A549 (cell line): Measurements from ENCODE around the gene NQO1. TPM values are rescaled to one million over a fixed set of nuclear protein-coding genes. Genes with fewer than 3 reads are reported as not detected.

Experiments used
- ATAC-seq, 2 experiments: fragments of 200-7000 bp in 1 of 2; fragments of >200 bp in 1 of 2; cut with Nextera tagmentation in 1 of 2; cut with Tn5 transposase in 1 of 2; 3 replicates each; pipeline versions ENCODE4 v1.8.0 to v1.9.1; 2018 to 2020; ENCODE audit warnings: mild to moderate bottlenecking in 1 of 2, moderate library complexity in 1 of 2
- CTCF ChIA-PET: fragments of 300-600 bp; sonication (Branson Sonifier 250); formaldehyde crosslinking; extraction: SDS; loops from one replicate; lab custom pipeline; 2021; ENCODE audit warnings: antibody characterized with exemption, inconsistent platforms; lab: Yijun Ruan, JAX
- POLR2A ChIA-PET: fragments of 350-600 bp; formaldehyde crosslinking; extraction: SDS; loops from one replicate; lab custom pipeline; 2021; ENCODE audit warnings: antibody characterized with exemption, inconsistent platforms; lab: Yijun Ruan, JAX
- DNase-seq, 2 experiments: peaks; one replicate each; pipeline versions ENCODE4 v3.0.0 to v3.0.0-alpha.2; 2011 to 2016; ENCODE audit warnings: low read depth in 1 of 2, low spot score in 1 of 2
- FAIRE-seq: peaks from 2 replicates; lab custom pipeline; 2011; peaks lifted over from hg19 to GRCh38; lab: Jason Lieb, UNC
- H3K27ac ChIP-seq, 2 experiments: fragments of >200 bp; sonication (Bioruptor Twin); formaldehyde crosslinking; 3 replicates each; pipeline ENCODE4 v1.5.1; 2016 to 2017
- H3K4me1 ChIP-seq: fragments of >200 bp; sonication (Bioruptor Twin); formaldehyde crosslinking; 3 replicates; pipeline ENCODE4 v1.6.1; 2016
- H3K4me2 ChIP-seq: fragments of >200 bp; sonication (Bioruptor Twin); formaldehyde crosslinking; 3 replicates; pipeline ENCODE4 v1.6.1; 2016
- H3K4me3 ChIP-seq: fragments of >200 bp; sonication (Bioruptor Twin); formaldehyde crosslinking; 3 replicates; pipeline ENCODE4 v1.5.1; 2016
- H3K9me3 ChIP-seq: fragments of >200 bp; sonication (Bioruptor Twin); formaldehyde crosslinking; 3 replicates; pipeline ENCODE4 v1.6.1; 2016
- BCL3 ChIP-seq: fragments of >200 bp; sonication (Bioruptor Twin); formaldehyde crosslinking; IDR thresholded peaks from 3 replicates; pipeline ENCODE4 v1.6.1; 2016
- BHLHE40 ChIP-seq: IDR thresholded peaks from 2 replicates; pipeline ENCODE4 v1.6.1; 2012; ENCODE audit warnings: low read depth, low read length, inconsistent platforms
- CBX8 ChIP-seq: fragments of 200-600 bp; sonication (generic); IDR thresholded peaks from 2 replicates; pipeline ENCODE4 v1.6.1; 2016
- CHD2 ChIP-seq: fragments of 150-350 bp; IDR thresholded peaks from 2 replicates; pipeline ENCODE4 v1.6.1; 2014; ENCODE audit warnings: low read length; ENCODE audit not compliant: partially characterized antibody
- CHD4 ChIP-seq: fragments of 200-600 bp; sonication (generic); IDR thresholded peaks from 2 replicates; pipeline ENCODE4 v1.6.1; 2016; ENCODE audit warnings: antibody characterized with exemption, mild to moderate bottlenecking, borderline replicate concordance
- EHMT2 ChIP-seq: fragments of 200-600 bp; sonication (generic); IDR thresholded peaks from 2 replicates; pipeline ENCODE4 v1.6.1; 2016; ENCODE audit warnings: antibody characterized with exemption, low read depth, mild to moderate bottlenecking, moderate library complexity
- EP300 ChIP-seq, 2 experiments: fragments of >200 bp; sonication (Bioruptor Twin); formaldehyde crosslinking; IDR thresholded peaks; 2 replicates in 1 of 2; 3 replicates in 1 of 2; pipeline ENCODE4 v1.6.1; 2016 to 2017
- ESRRA ChIP-seq: fragments of 150-350 bp; IDR thresholded peaks from 2 replicates; pipeline ENCODE4 v1.6.1; 2014; ENCODE audit warnings: mild to moderate bottlenecking, low read length, borderline replicate concordance
- FOSL2 ChIP-seq, 2 experiments: fragments of 450-650 bp in 1 of 2; fragments of >200 bp in 1 of 2; sonication (Bioruptor Twin) in 1 of 2; formaldehyde crosslinking; IDR thresholded peaks; 2 replicates each; pipeline versions ENCODE4 v1.5.0 to v1.6.1; 2016 to 2020; ENCODE audit warnings: mild to moderate bottlenecking in 1 of 2, moderate library complexity in 1 of 2
- HEYL ChIP-seq: fragments of 250-450 bp; sonication (Bioruptor Pico); IDR thresholded peaks from 2 replicates; pipeline ENCODE4 v1.8.0; 2021; ENCODE audit warnings: mild to moderate bottlenecking, moderate library complexity
- HMGXB4 ChIP-seq: fragments of 250-450 bp; sonication (Bioruptor Pico); IDR thresholded peaks from 2 replicates; pipeline ENCODE4 v1.5.0; 2021; ENCODE audit warnings: mild to moderate bottlenecking, moderate library complexity, borderline replicate concordance
- HOXA7 ChIP-seq: fragments of 250-450 bp; sonication (Bioruptor Pico); IDR thresholded peaks from 2 replicates; pipeline ENCODE4 v1.5.0; 2020; ENCODE audit warnings: mild to moderate bottlenecking, moderate library complexity
- JUN ChIP-seq, 2 experiments: fragments of >200 bp; sonication (Bioruptor Twin); formaldehyde crosslinking; IDR thresholded peaks; 2 replicates in 1 of 2; 3 replicates in 1 of 2; pipeline ENCODE4 v1.6.1; 2016 to 2017
- JUNB ChIP-seq: fragments of >200 bp; sonication (Bioruptor Twin); formaldehyde crosslinking; IDR thresholded peaks from 2 replicates; pipeline ENCODE4 v1.6.1; 2016
- KDM5A ChIP-seq: fragments of 200-600 bp; sonication (generic); IDR thresholded peaks from 2 replicates; pipeline ENCODE4 v1.6.1; 2016; ENCODE audit warnings: antibody characterized with exemption, mild to moderate bottlenecking
- MAFK ChIP-seq: fragments of 450-650 bp; IDR thresholded peaks from 2 replicates; pipeline ENCODE4 v1.6.1; 2014; ENCODE audit not compliant: partially characterized antibody
- MAZ ChIP-seq: fragments of 150-350 bp; IDR thresholded peaks from 2 replicates; pipeline ENCODE4 v1.6.1; 2014; ENCODE audit warnings: antibody characterized with exemption, low read depth, low read length, borderline replicate concordance
- MYC ChIP-seq: IDR thresholded peaks from 2 replicates; pipeline ENCODE4 v1.6.1; 2012; ENCODE audit warnings: mild to moderate bottlenecking, inconsistent platforms, low read length, improper control_type of control experiment, borderline replicate concordance
- NFE2L2 ChIP-seq: fragments of 150-350 bp; conservative IDR thresholded peaks from 2 replicates; pipeline ENCODE4 v1.6.1; 2014; ENCODE audit warnings: low read length
- NPAS2 ChIP-seq: fragments of 250-450 bp; sonication (Bioruptor Pico); IDR thresholded peaks from 2 replicates; pipeline ENCODE4 v1.8.0; 2022; ENCODE audit warnings: mild to moderate bottlenecking, moderate library complexity, borderline replicate concordance
- POLR2A ChIP-seq: IDR thresholded peaks from 2 replicates; pipeline ENCODE4 v1.6.1; 2012; ENCODE audit warnings: mild to moderate bottlenecking, low read length
- RAD21 ChIP-seq, 2 experiments: fragments of >200 bp in 1 of 2; sonication (Bioruptor Twin) in 1 of 2; formaldehyde crosslinking in 1 of 2; IDR thresholded peaks in 1 of 2; conservative IDR thresholded peaks in 1 of 2; 2 replicates in 1 of 2; 3 replicates in 1 of 2; pipeline ENCODE4 v1.6.1; 2012 to 2018; ENCODE audit warnings: inconsistent platforms in 1 of 2
- RARB ChIP-seq: fragments of 250-450 bp; sonication (Bioruptor Pico); IDR thresholded peaks from 2 replicates; pipeline ENCODE4 v1.8.0; 2021; ENCODE audit warnings: mild to moderate bottlenecking, moderate library complexity
- RFX5 ChIP-seq: fragments of 450-650 bp; IDR thresholded peaks from 2 replicates; pipeline ENCODE4 v1.7.1; 2014; ENCODE audit warnings: antibody characterized with exemption, mild to moderate bottlenecking, moderate library complexity
- RNF2 ChIP-seq: fragments of 200-600 bp; sonication (generic); IDR thresholded peaks from 2 replicates; pipeline ENCODE4 v1.6.1; 2016; ENCODE audit warnings: low read depth, mild to moderate bottlenecking, antibody characterized with exemption, moderate library complexity, borderline replicate concordance
- SMC3 ChIP-seq: fragments of >200 bp; sonication (Bioruptor Twin); formaldehyde crosslinking; IDR thresholded peaks from 3 replicates; pipeline ENCODE4 v1.6.1; 2018; ENCODE audit warnings: inconsistent platforms
- SREBF2 ChIP-seq: fragments of 450-650 bp; IDR thresholded peaks from 2 replicates; pipeline ENCODE4 v1.6.1; 2014; ENCODE audit warnings: mild to moderate bottlenecking, moderate library complexity
- TFCP2L1 ChIP-seq: fragments of 250-450 bp; sonication (Bioruptor Pico); IDR thresholded peaks from 2 replicates; pipeline ENCODE4 v1.5.0; 2021; ENCODE audit warnings: mild to moderate bottlenecking
- ZC3H11A ChIP-seq: fragments of 450-650 bp; IDR thresholded peaks from 2 replicates; pipeline ENCODE4 v1.6.1; 2014; ENCODE audit warnings: antibody characterized with exemption, mild to moderate bottlenecking
- ZFP36 ChIP-seq: fragments of 450-650 bp; IDR thresholded peaks from 2 replicates; pipeline ENCODE4 v1.6.1; 2014; ENCODE audit warnings: borderline replicate concordance; ENCODE audit not compliant: partially characterized antibody
- ZSCAN20 ChIP-seq: fragments of 250-450 bp; sonication (Bioruptor Pico); IDR thresholded peaks from 2 replicates; pipeline ENCODE4 v1.8.0; 2022; ENCODE audit warnings: mild to moderate bottlenecking, moderate library complexity
- WGBS: methylation state at CpG from one replicate; pipeline ENCODE4 v1.1.6; 2017; ENCODE audit errors: missing lambda C conversion rate; 5-methylcytosine and 5-hydroxymethylcytosine counted together
- polyA minus RNA-seq: library from RNA; depleted of rRNA, polyadenylated mRNA; stranded (reverse); fragments of >200 nt; gene quantifications from 2 replicates; pipeline ENCODE4 v1.2.3, GENCODE V29; 2011; rRNA and poly(A)+ RNA removed
- polyA plus RNA-seq, 4 experiments: library from polyadenylated mRNA; depleted of rRNA in 3 of 4; stranded (reverse); fragments of >200 nt; fragmentation: RNase III in 1 of 4; extraction: RNeasy Plus Mini Kit Qiagen cat#74134 plus additional on column Dnase treatment in 1 of 4; gene quantifications; 2 replicates in 3 of 4; 3 replicates in 1 of 4; pipeline ENCODE4 v1.2.3, GENCODE V29; 2011 to 2017
- TF ChIP-seq, protein P1 (sequence below): IDR thresholded peaks from 2 replicates; pipeline ENCODE4 v1.6.1; 2012
- TF ChIP-seq, protein P2 (sequence below): IDR thresholded peaks from 2 replicates; pipeline ENCODE4 v1.6.1; 2012; ENCODE audit warnings: low read depth, borderline replicate concordance
- TF ChIP-seq, protein P3 (sequence below): IDR thresholded peaks from 2 replicates; pipeline ENCODE4 v1.6.1; 2012

Gene NQO1
- 1,834 and 2,226 TPM in 2 replicates for polyA plus RNA-seq (2011; rRNA removed)
- 1,879 and 2,170 TPM in 2 replicates for polyA plus RNA-seq (2012; cell fraction: cytosol; rRNA removed)
- 1,128 and 1,581 TPM in 2 replicates for polyA plus RNA-seq (2012; cell fraction: nucleus; rRNA removed)
- polyA plus RNA-seq (2017; fragmentation: RNase III; extraction: RNeasy Plus Mini Kit Qiagen cat#74134 plus additional on column Dnase treatment), result 2,775 to 2,908 TPM (median 2,777 TPM) in 3 replicates
- polyA minus RNA-seq, result 822 and 1,005 TPM in 2 replicates

DNA sequence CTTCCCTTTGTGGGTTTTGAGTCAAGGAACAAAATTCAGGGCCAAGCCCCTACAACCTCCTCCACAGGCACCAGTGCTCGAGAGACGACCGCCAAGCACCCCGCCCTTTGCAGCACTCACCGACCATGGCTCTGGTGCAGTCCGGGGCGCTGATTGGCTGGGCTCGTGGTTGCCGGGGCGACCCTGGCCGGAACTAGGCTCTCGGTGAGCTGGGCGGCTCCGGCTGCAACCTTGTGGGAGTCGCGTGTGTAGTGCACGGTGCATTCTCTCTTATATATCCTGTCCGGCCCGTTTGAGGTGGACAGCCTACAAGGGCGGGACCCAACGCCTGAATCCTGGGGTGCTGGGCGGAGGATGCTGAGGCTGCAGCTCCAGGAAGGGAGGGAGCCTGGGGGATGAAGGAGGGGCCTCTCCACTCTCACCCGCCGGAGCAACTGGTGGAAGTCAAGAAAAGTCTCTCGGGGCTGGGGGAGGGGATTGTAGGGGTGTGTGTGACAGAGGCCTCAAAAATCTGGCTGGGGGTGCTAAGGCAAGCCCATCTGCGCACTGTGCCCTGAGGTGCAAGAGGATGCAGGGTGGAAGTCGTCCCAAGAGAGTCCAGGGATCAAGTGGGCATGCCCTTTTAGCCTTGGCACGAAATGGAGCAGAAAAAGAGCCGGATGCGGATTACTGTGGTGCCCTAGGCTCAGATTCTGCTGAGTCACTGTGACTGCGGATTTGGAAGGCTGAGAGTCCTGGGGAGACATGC, at the start of gene NQO1:
Gene NQO1 (minus strand): TSS at position 248 of the 748 bp plus-strand sequence. CDS start 121 bp downstream, at position 127.
- under 1% methylated on average over 22 of the region's 31 CpGs for WGBS
- no peak for FAIRE-seq
- Histone ChIP-seq H3K27ac (peak within 1 kb of the TSS; percentile 95 to 99), H3K4me3 (peak within 1 kb of the TSS; percentile 77), H3K4me2 (peak within 1 kb of the TSS; percentile 94), H3K4me1 (peaks cover 31% of the 10 kb centered on the region), H3K9me3 (no peaks in the 10 kb centered on the region)
- TF ChIP-seq CHD2 (no peak), JUN (IDR thresholded peaks at IDR 0.05) (peak; percentile 93 to 97), MAZ (peak; percentile 73), EHMT2 (no peak), ZSCAN20 (CRISPR knock-in tag) (no peak), HOXA7 (CRISPR knock-in tag) (0 out of 2 replicates have a peak, but pooled peaks have one; percentile 37), SMC3 (0 out of 3 replicates have a peak, but pooled peaks have one; percentile 18), POLR2A (peak; percentile 99), RARB (CRISPR knock-in tag) (peak; percentile 51; the same call in 1 of the 2 replicates), TFCP2L1 (CRISPR knock-in tag) (peak; percentile 91; the same call in 1 of the 2 replicates), CBX8 (no peak), HEYL (CRISPR knock-in tag) (no peak), BCL3 (peak; percentile 99), BHLHE40 (peak; percentile 43; the same call in 1 of the 2 replicates), KDM5A (no peak), RNF2 (no peak), SREBF2 (no peak), ZFP36 (no peak), HMGXB4 (0 out of 2 replicates have a peak, but pooled peaks have one; percentile 24), EP300 (IDR thresholded peaks at IDR 0.05) (peak; percentile 62 to 86; a peak in 3 of 5 replicates), RAD21 (conservative IDR thresholded peaks at IDR 0.05 in 1 of 2, IDR thresholded peaks at IDR 0.05 in 1 of 2) (peak in 1 of 2 experiments; percentile 12; a peak in 1 of 5 replicates), JUNB (no peak), CHD4 (no peak), ESRRA (peak; percentile 78; the same call in 1 of the 2 replicates), NFE2L2 (peak; percentile 100), RFX5 (peak; percentile 51; the same call in 1 of the 2 replicates), MYC (peak; percentile 74), MAFK (peak; percentile 100), FOSL2 (IDR thresholded peaks at IDR 0.05) (no peak), FOSL2 (CRISPR knock-in tag; IDR thresholded peaks at IDR 0.05) (peak; percentile 73), NPAS2 (CRISPR knock-in tag) (no peak), ZC3H11A (no peak)
- TF ChIP-seq, protein P1, sequence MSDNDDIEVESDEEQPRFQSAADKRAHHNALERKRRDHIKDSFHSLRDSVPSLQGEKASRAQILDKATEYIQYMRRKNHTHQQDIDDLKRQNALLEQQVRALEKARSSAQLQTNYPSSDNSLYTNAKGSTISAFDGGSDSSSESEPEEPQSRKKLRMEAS, result peak; percentile 89
- TF ChIP-seq, protein P2, sequence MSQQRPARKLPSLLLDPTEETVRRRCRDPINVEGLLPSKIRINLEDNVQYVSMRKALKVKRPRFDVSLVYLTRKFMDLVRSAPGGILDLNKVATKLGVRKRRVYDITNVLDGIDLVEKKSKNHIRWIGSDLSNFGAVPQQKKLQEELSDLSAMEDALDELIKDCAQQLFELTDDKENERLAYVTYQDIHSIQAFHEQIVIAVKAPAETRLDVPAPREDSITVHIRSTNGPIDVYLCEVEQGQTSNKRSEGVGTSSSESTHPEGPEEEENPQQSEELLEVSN, result no peak
- TF ChIP-seq, protein P3, sequence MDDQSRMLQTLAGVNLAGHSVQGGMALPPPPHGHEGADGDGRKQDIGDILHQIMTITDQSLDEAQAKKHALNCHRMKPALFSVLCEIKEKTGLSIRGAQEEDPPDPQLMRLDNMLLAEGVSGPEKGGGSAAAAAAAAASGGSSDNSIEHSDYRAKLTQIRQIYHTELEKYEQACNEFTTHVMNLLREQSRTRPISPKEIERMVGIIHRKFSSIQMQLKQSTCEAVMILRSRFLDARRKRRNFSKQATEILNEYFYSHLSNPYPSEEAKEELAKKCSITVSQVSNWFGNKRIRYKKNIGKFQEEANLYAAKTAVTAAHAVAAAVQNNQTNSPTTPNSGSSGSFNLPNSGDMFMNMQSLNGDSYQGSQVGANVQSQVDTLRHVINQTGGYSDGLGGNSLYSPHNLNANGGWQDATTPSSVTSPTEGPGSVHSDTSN, result peak; percentile 48; the same call in 1 of the 2 replicates
- peak; percentile 91 to 93 for ATAC-seq
- ChIA-PET CTCF (interaction anchor here (0.6 to 18.6 kb wide), 9 partner anchors 11 to 352 kb away, joined by 3 to 160 read pairs (median 6); partner anchors contain the start of gene NOB1), POLR2A (interaction anchor here (0.5 to 5.3 kb wide), 20 partner anchors 9 to 502 kb away, joined by 3 to 59 read pairs (median 6); partner anchors contain the start of genes NOB1 and WWP2)
- DNase-seq, result peak; percentile 95 to 100
